SU-DHL-6 (cell line): ENCODE results near the gene PTPN11.
"Not testable (repeated sequence)": the region's sequence is repeated elsewhere in the genome, so short reads cannot be mapped to it uniquely, and the experiment has no call there.

Source experiments
- H2AFZ ChIP-seq: fragments of 200-600 bp; sonication (generic); 2 replicates; pipeline ENCODE4 v1.6.1; 2014; ENCODE audit warnings: low read depth, mild to moderate bottlenecking, moderate library complexity, mixed read lengths, antibody characterized with exemption, low read length; ENCODE audit not compliant: severe bottlenecking
- H3F3A ChIP-seq: fragments of 200-600 bp; shearing (Covaris generic); 2 replicates; pipeline ENCODE4 v1.6.0; 2016; ENCODE audit warnings: antibody characterized with exemption, mild to moderate bottlenecking; ENCODE audit not compliant: insufficient read depth
- H3K27ac ChIP-seq: fragments of 200-600 bp; sonication (generic); 2 replicates; pipeline ENCODE4 v1.5.1; 2016; ENCODE audit warnings: low read depth, mild to moderate bottlenecking, low read length, moderate library complexity, mixed read lengths
- H3K27me3 ChIP-seq: fragments of 200-600 bp; sonication (generic), shearing (Covaris generic); 2 replicates; pipeline ENCODE4 v1.6.0; 2014; ENCODE audit warnings: mild to moderate bottlenecking, low read length
- H3K36me3 ChIP-seq: fragments of 200-600 bp; sonication (generic); 2 replicates; pipeline ENCODE4 v1.6.1; 2014; ENCODE audit warnings: mild to moderate bottlenecking, low read length, mixed read lengths
- H3K4me2 ChIP-seq: fragments of 300-600, 200-600 bp; shearing (Covaris generic), sonication (generic); 2 replicates; pipeline ENCODE4 v1.6.0; 2014; ENCODE audit warnings: low read length, low read depth, mild to moderate bottlenecking; ENCODE audit not compliant: poor library complexity, severe bottlenecking
- H3K4me3 ChIP-seq: fragments of 200-600 bp; sonication (generic); 2 replicates; pipeline ENCODE4 v1.5.1; 2014; ENCODE audit warnings: antibody characterized with exemption, low read length, mild to moderate bottlenecking, mixed read lengths; ENCODE audit not compliant: insufficient read depth, poor library complexity, severe bottlenecking
- H3K79me2 ChIP-seq: fragments of 200-600 bp; sonication (generic); 2 replicates; pipeline ENCODE4 v1.6.1; 2014; ENCODE audit warnings: mild to moderate bottlenecking, low read length, moderate library complexity; ENCODE audit not compliant: insufficient read depth
- H3K9ac ChIP-seq: fragments of 200-600 bp; sonication (generic); 2 replicates; pipeline ENCODE4 v1.7.0; 2014; ENCODE audit warnings: mild to moderate bottlenecking, low read length
- H3K9me2 ChIP-seq: fragments of 200-600 bp; sonication (generic); replicated peaks from 2 replicates; pipeline ENCODE4 v1.6.1; 2014; ENCODE audit warnings: low read length; ENCODE audit not compliant: insufficient read depth
- H3K9me3 ChIP-seq: fragments of 200-600 bp; sonication (generic); 2 replicates; pipeline ENCODE4 v1.6.1; 2014; ENCODE audit warnings: low read length, mixed read lengths; ENCODE audit not compliant: insufficient read depth
- H4K20me1 ChIP-seq: fragments of 200-600 bp; sonication (generic); 2 replicates; pipeline ENCODE4 v1.6.1; 2014; ENCODE audit warnings: low read depth, mild to moderate bottlenecking, antibody characterized with exemption, low read length, moderate library complexity, mixed read lengths
- CTCF ChIP-seq: fragments of 200-600 bp; sonication (generic); IDR thresholded peaks from one replicate; pipeline ENCODE4 v1.5.1; 2017; ENCODE audit warnings: antibody characterized with exemption, mild to moderate bottlenecking, low read length, moderate library complexity; ENCODE audit not compliant: insufficient read depth, poor library complexity, severe bottlenecking
- EZH2phosphoT487 ChIP-seq: fragments of 200-600 bp; sonication (generic), shearing (Covaris generic); conservative IDR thresholded peaks from 2 replicates; pipeline ENCODE4 v1.6.1; 2018; ENCODE audit warnings: mild to moderate bottlenecking, antibody characterized with exemption, low read length, moderate library complexity, mixed read lengths

Gene PTPN11

GRCh38 chr12:112430929-112431328 lies 12.2 kb downstream of the PTPN11 start:
- no peak overlapping the region for H3K4me3 ChIP-seq
- H3K79me2 ChIP-seq, result peaks cover 83% of the 10 kb centered on the region
- H4K20me1 ChIP-seq, result no peaks in the 10 kb centered on the region; the same call in 1 of the 2 replicates
- H3K4me2 ChIP-seq, result no peak overlapping the region
- H3K9me2 ChIP-seq, result no peaks in the 10 kb centered on the region
- no peaks in the 10 kb centered on the region for H3K36me3 ChIP-seq
- H3K27ac ChIP-seq, result no peak overlapping the region
- H3F3A ChIP-seq, result peaks cover 8% of the 10 kb centered on the region; the same call in 1 of the 2 replicates
- H3K9ac ChIP-seq, result no peak overlapping the region
- no peaks in the 10 kb centered on the region for H3K27me3 ChIP-seq
- no peak overlapping the region for H2AFZ ChIP-seq
- TF ChIP-seq CTCF (no peak), EZH2phosphoT487 (no peak)
- H3K9me3 ChIP-seq, result no peaks in the 10 kb centered on the region

- TF ChIP-seq CTCF (no peak), EZH2phosphoT487 (no peak)
- Histone ChIP-seq H4K20me1 (peaks cover 9% of the 10 kb centered on the region), H3K9ac (no peak overlapping the region), H3F3A (peaks cover 15% of the 10 kb centered on the region), H2AFZ (no peak overlapping the region), H3K4me3 (no peak overlapping the region), H3K27ac (no peak overlapping the region), H3K36me3 (no peaks in the 10 kb centered on the region), H3K27me3 (no peaks in the 10 kb centered on the region), H3K9me3 (no peaks in the 10 kb centered on the region), H3K4me2 (no peak overlapping the region), H3K79me2 (peaks cover 83% of the 10 kb centered on the region), H3K9me2 (no peaks in the 10 kb centered on the region)
Observed at GRCh38 chr12:112431965-112432364, 13.2 kb downstream of the PTPN11 start.

GRCh38 chr12:112433551-112433950 lies 14.8 kb downstream of the PTPN11 start:
- Histone ChIP-seq H3F3A (peaks cover 15% of the 10 kb centered on the region), H3K27ac (no peak overlapping the region), H3K36me3 (no peaks in the 10 kb centered on the region), H3K4me3 (no peak overlapping the region), H3K79me2 (peaks cover 89% of the 10 kb centered on the region), H3K9ac (no peak overlapping the region), H4K20me1 (peaks cover 9% of the 10 kb centered on the region), H3K27me3 (no peaks in the 10 kb centered on the region), H3K9me2 (no peaks in the 10 kb centered on the region), H2AFZ (no peak overlapping the region), H3K9me3 (no peaks in the 10 kb centered on the region), H3K4me2 (no peak overlapping the region)
- TF ChIP-seq EZH2phosphoT487, result no peak
- no peak for TF ChIP-seq CTCF

- H3K27me3 ChIP-seq, H3K36me3 ChIP-seq, H3K9me3 ChIP-seq, H3K4me3 ChIP-seq, H3K4me2 ChIP-seq, H4K20me1 ChIP-seq, H3K27ac ChIP-seq, H3K9ac ChIP-seq, H2AFZ ChIP-seq, H3K9me2 ChIP-seq: not testable (repeated sequence)
- peaks cover 15% of the 10 kb centered on the region for H3F3A ChIP-seq
- peaks cover 90% of the 10 kb centered on the region for H3K79me2 ChIP-seq
Observed at GRCh38 chr12:112438645-112439044, 19.9 kb downstream of the PTPN11 start.
